Tongue (tissue), 2 donors: ENCODE measurements around the gene PLPPR1. TPM values are rescaled to one million over a fixed set of nuclear protein-coding genes. Genes with fewer than 3 reads are reported as not detected.
"Not testable (repeated sequence)": the region's sequence is repeated elsewhere in the genome, so short reads cannot be mapped to it uniquely, and the experiment has no call there.

Experiments
- DNase-seq: peaks from one replicate; pipeline ENCODE4 v3.0.0-alpha.2; 2015
- total RNA-seq: library from RNA; depleted of rRNA; stranded (reverse); fragments of >200 nt; gene quantifications from one replicate; pipeline ENCODE4 v1.2.3, GENCODE V29; 2014

PLPPR1 gene
- total RNA-seq, 1 donor from 2014 or later, result 0.92 TPM

GRCh38 chr9:101307524-101308213 is 279.1 kb downstream of the PLPPR1 start:
- peak; percentile 44 for DNase-seq

- DNase-seq, result no peak
These were observed 280.6 kb downstream of the PLPPR1 start for GRCh38 chr9:101309139-101309538.

- DNase-seq, result no peak
These were observed 282.7 kb downstream of the PLPPR1 start for GRCh38 chr9:101311191-101311590.

GRCh38 chr9:101311758-101312420 is 283.4 kb downstream of the PLPPR1 start:
- DNase-seq, result peak; percentile 93

- DNase-seq, result no peak
These were observed 284.1 kb downstream of the PLPPR1 start for GRCh38 chr9:101312661-101313060.

GRCh38 chr9:101315112-101315450 is 286.6 kb downstream of the PLPPR1 start:
- no peak for DNase-seq

GRCh38 chr9:101317735-101318134 is 289.2 kb downstream of the PLPPR1 start:
- DNase-seq, result no peak

GRCh38 chr9:101323129-101323528 is 294.6 kb downstream of the PLPPR1 start:
- no peak for DNase-seq

GRCh38 chr9:101324245-101324804 is 295.8 kb downstream of the PLPPR1 start:
- no peak for DNase-seq

GRCh38 chr9:101325053-101325452 is 296.5 kb downstream of the PLPPR1 start:
- DNase-seq, result no peak

- DNase-seq, result no peak
These were observed 297.5 kb downstream of the PLPPR1 start for GRCh38 chr9:101326035-101326434.

- DNase-seq, result no peak
These were observed 298.0 kb downstream of the PLPPR1 start for GRCh38 chr9:101326501-101326900.

- DNase-seq, result not testable (repeated sequence)
These were observed 298.9 kb downstream of the PLPPR1 start for GRCh38 chr9:101327422-101327909.

- DNase-seq, result no peak
These were observed 303.8 kb downstream of the PLPPR1 start for GRCh38 chr9:101332362-101332761.

GRCh38 chr9:101333490-101333889 is 305.0 kb downstream of the PLPPR1 start:
- DNase-seq, result no peak

GRCh38 chr9:101333926-101334702 is 305.6 kb downstream of the PLPPR1 start:
- no peak for DNase-seq

- DNase-seq, result no peak
These were observed 307.6 kb downstream of the PLPPR1 start for GRCh38 chr9:101336091-101336490.

GRCh38 chr9:101337237-101337636 is 308.7 kb downstream of the PLPPR1 start:
- no peak for DNase-seq

GRCh38 chr9:101341958-101342357 is 313.4 kb downstream of the PLPPR1 start:
- no peak for DNase-seq

- no peak for DNase-seq
These were observed 314.1 kb downstream of the PLPPR1 start for GRCh38 chr9:101342595-101342994.

GRCh38 chr9:101350285-101350684 is 321.8 kb downstream of the PLPPR1 start:
- no peak for DNase-seq

GRCh38 chr9:101352892-101353463 is 324.5 kb downstream of the PLPPR1 start:
- DNase-seq, result no peak
